Renal pelvis (tissue), 4 donors: Measurements from ENCODE around the gene LBX1. TPM values are rescaled to one million over a fixed set of nuclear protein-coding genes. Genes with fewer than 3 reads are reported as not detected.

Source experiments
- DNase-seq: peaks from one replicate; pipeline ENCODE4 v3.0.0-alpha.2; 2013
- polyA plus RNA-seq, 3 donors: library from polyadenylated mRNA; unstranded; fragments of 120-200 nt; gene quantifications; one replicate each; pipeline ENCODE4 v1.2.1, GENCODE V29; 2013; ENCODE audit not compliant: insufficient read length in 3 of 3

LBX1 gene
- polyA plus RNA-seq, 3 donors: 0.07 TPM; not detected in 2

GRCh38 chr10:101244321-101245050 lies 15.2 kb upstream of the LBX1 start:
- DNase-seq: no peak

GRCh38 chr10:101241840-101242707 lies 12.8 kb upstream of the LBX1 start:
- DNase-seq: no peak

GRCh38 chr10:101238732-101239105 lies 9.5 kb upstream of the LBX1 start:
- DNase-seq: no peak

GRCh38 chr10:101237982-101238731 lies 8.9 kb upstream of the LBX1 start:
- DNase-seq: no peak

GRCh38 chr10:101237081-101237981 lies 8.1 kb upstream of the LBX1 start:
- no peak for DNase-seq

- DNase-seq: no peak
Measured at GRCh38 chr10:101236376-101237080, 7.3 kb upstream of the LBX1 start.

- no peak for DNase-seq
Measured at GRCh38 chr10:101235766-101236165, 6.5 kb upstream of the LBX1 start.

GRCh38 chr10:101234333-101234732 lies 5.1 kb upstream of the LBX1 start:
- no peak for DNase-seq

- DNase-seq: no peak
Measured at GRCh38 chr10:101233863-101234262, 4.6 kb upstream of the LBX1 start.

GRCh38 chr10:101233443-101233842 lies 4.2 kb upstream of the LBX1 start:
- no peak for DNase-seq

GRCh38 chr10:101231912-101232689 lies 2.8 kb upstream of the LBX1 start:
- no peak for DNase-seq

GRCh38 chr10:101231092-101231491 lies 1.8 kb upstream of the LBX1 start:
- DNase-seq: no peak

GRCh38 chr10:101230183-101230917 lies 1.1 kb upstream of the LBX1 start:
- DNase-seq: no peak

- DNase-seq: no peak
Measured at GRCh38 chr10:101228966-101229265, 347 bp downstream of the LBX1 start.

- DNase-seq: no peak
Measured at GRCh38 chr10:101228153-101228965, 904 bp downstream of the LBX1 start.

GRCh38 chr10:101227429-101228152 lies 1.7 kb downstream of the LBX1 start:
- no peak for DNase-seq

GRCh38 chr10:101226491-101227428 lies 2.5 kb downstream of the LBX1 start:
- no peak for DNase-seq
